ENCODE data around the gene NCKAP1. TPM values are rescaled to one million over a fixed set of nuclear protein-coding genes. Genes with fewer than 3 reads are reported as not detected.

NCKAP1 gene
- total RNA-seq, 1 experiment from 2014 or later = 162 TPM

DNA sequence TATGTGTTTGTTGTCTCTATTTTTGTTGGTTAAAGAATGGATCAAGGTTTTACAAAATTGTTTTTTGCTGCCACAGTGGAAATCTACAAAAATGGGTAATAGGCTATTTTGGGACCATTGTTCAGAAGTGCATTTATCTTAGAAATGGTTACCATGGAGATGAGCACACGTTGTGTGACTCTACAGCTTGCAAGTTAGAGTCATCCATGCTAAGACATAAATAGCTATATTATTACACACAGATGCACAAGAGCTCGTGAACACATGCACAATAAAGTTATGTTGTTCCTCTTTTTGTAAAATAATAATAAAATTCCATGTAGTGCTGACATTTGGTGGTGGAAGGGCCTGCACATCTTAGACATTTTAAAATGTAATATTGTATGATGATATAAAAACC lies 24.8 kb upstream of the NCKAP1 start:
- Mint-ChIP-seq H3K9me3 (ENCODE audit: unreplicated experiment) (no peaks in the 10 kb centered on the region), H3K27me3 (ENCODE audit: insufficient read depth, unreplicated experiment) (peaks cover 3% of the 10 kb centered on the region), H3K4me3 (ENCODE audit: unreplicated experiment) (no peak overlapping the region), H3K36me3 (ENCODE audit: insufficient read depth, unreplicated experiment) (no peaks in the 10 kb centered on the region), H3K4me1 (ENCODE audit: low read depth, unreplicated experiment) (peaks cover 18% of the 10 kb centered on the region), H3K27ac (ENCODE audit: unreplicated experiment) (peak overlapping the region; percentile 65)
- H3K4me3 ChIP-seq (ENCODE audit: low read depth, low read length) = no peak overlapping the region
- no peak for DNase-seq
- no peaks in the 10 kb centered on the region for H3K27me3 ChIP-seq (replicated peaks; ENCODE audit: control insufficient read depth, insufficient read depth, low read length)
- no peaks in the 10 kb centered on the region for H3K9me3 ChIP-seq
- BruUV-seq (replicated peaks) = no TSS peak
- TF ChIP-seq, protein P1, sequence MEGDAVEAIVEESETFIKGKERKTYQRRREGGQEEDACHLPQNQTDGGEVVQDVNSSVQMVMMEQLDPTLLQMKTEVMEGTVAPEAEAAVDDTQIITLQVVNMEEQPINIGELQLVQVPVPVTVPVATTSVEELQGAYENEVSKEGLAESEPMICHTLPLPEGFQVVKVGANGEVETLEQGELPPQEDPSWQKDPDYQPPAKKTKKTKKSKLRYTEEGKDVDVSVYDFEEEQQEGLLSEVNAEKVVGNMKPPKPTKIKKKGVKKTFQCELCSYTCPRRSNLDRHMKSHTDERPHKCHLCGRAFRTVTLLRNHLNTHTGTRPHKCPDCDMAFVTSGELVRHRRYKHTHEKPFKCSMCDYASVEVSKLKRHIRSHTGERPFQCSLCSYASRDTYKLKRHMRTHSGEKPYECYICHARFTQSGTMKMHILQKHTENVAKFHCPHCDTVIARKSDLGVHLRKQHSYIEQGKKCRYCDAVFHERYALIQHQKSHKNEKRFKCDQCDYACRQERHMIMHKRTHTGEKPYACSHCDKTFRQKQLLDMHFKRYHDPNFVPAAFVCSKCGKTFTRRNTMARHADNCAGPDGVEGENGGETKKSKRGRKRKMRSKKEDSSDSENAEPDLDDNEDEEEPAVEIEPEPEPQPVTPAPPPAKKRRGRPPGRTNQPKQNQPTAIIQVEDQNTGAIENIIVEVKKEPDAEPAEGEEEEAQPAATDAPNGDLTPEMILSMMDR (IDR thresholded peaks at IDR 0.05; ENCODE audit: insufficient read depth in 1 of 2, low read depth in 1 of 2, low read length in 1 of 2, severe bottlenecking in 1 of 2, unreplicated experiment in 1 of 2) = no peak
- POLR2A ChIA-PET = interaction anchor here (0.6 kb wide), 1 partner anchor 16 kb away, joined by 4 read pairs; no protein-coding TSS in a partner anchor
- intact Hi-C loops (cut with micrococcal nuclease; ENCODE audit: unreplicated experiment) = no loop called here
- peaks cover 23% of the 10 kb centered on the region for H3K4me1 ChIP-seq
- H3K36me3 ChIP-seq (ENCODE audit: control insufficient read depth, insufficient read depth, low read length) = no peaks in the 10 kb centered on the region
- CTCF ChIA-PET = no interaction called here

DNA sequence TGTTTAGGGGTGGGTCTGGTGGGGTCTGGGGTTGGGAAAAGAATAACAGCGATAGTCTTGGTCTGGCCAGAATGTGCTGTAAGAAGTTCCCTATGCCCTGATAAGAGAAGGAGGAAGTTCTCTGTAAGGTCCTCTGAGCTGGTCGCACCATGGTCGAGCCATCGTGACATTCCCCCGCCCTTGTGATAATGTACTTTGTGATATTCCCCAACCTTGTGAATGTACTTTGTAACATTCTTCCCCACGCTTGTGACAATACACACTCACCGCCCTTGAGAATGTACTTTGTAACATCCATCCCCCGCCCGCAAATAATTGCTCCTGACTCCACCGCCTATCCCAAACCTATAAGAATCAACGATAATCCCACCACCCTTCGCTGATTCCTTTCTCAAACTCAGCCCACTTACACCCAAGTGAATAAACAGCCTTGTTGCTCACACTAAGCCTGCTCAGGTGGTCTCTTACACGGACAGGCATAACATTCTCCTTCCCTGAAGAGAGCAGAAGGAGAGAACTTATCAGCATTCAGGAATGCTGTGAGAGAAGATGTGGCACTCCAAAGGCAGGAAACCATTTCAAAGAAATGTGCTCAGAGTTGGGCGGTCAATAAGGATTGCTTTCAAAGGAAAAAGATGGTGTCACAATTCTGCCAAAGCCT lies 22.4 kb upstream of the NCKAP1 start:
- Histone ChIP-seq H3K4me1 (peaks cover 42% of the 10 kb centered on the region), H3K9me3 (no peaks in the 10 kb centered on the region), H3K4me3 (ENCODE audit: low read depth, low read length) (no peak overlapping the region), H3K27me3 (replicated peaks; ENCODE audit: control insufficient read depth, insufficient read depth, low read length) (no peaks in the 10 kb centered on the region), H3K36me3 (ENCODE audit: control insufficient read depth, insufficient read depth, low read length) (no peaks in the 10 kb centered on the region)
- CTCF ChIA-PET = no interaction called here
- Mint-ChIP-seq H3K4me3 (ENCODE audit: unreplicated experiment) (peak overlapping the region; percentile 3), H3K36me3 (ENCODE audit: insufficient read depth, unreplicated experiment) (no peaks in the 10 kb centered on the region), H3K27me3 (ENCODE audit: insufficient read depth, unreplicated experiment) (no peaks in the 10 kb centered on the region), H3K4me1 (ENCODE audit: low read depth, unreplicated experiment) (peaks cover 18% of the 10 kb centered on the region), H3K27ac (ENCODE audit: unreplicated experiment) (peak overlapping the region; percentile 74), H3K9me3 (ENCODE audit: unreplicated experiment) (no peaks in the 10 kb centered on the region)
- TF ChIP-seq, protein P1 (IDR thresholded peaks at IDR 0.05; ENCODE audit: insufficient read depth in 1 of 2, low read depth in 1 of 2, low read length in 1 of 2, severe bottlenecking in 1 of 2, unreplicated experiment in 1 of 2) = no peak
- peak in 1 of 2 experiments; percentile 31 for DNase-seq
- no TSS peak for BruUV-seq (replicated peaks)
- intact Hi-C loops (cut with micrococcal nuclease; ENCODE audit: unreplicated experiment) = no loop called here
- POLR2A ChIA-PET = no interaction called here

DNA sequence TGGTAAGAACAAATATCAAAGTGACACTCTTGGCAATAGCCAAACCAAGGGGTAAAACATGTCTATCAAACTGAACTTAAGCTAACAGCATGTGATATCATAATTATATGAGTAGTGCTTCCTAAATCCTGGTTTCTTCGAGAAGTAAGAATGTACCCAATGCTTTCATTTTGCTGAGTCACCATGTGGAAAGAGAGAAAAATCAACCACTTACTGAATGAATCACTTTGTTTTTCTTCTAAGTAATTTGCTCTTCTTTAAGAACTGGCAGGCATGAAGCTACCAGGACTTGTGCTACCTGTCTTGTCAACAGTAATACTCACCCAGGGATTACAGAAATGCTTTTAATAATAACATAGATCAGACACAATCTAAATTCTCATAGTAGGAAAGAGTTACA lies 21.3 kb upstream of the NCKAP1 start:
- no peaks in the 10 kb centered on the region for H3K27me3 Mint-ChIP-seq (ENCODE audit: insufficient read depth, unreplicated experiment)
- intact Hi-C loops (cut with micrococcal nuclease; ENCODE audit: unreplicated experiment) = no loop called here
- Histone ChIP-seq H3K36me3 (ENCODE audit: control insufficient read depth, insufficient read depth, low read length) (no peaks in the 10 kb centered on the region), H3K27me3 (replicated peaks; ENCODE audit: control insufficient read depth, insufficient read depth, low read length) (no peaks in the 10 kb centered on the region), H3K9me3 (no peaks in the 10 kb centered on the region), H3K4me3 (ENCODE audit: low read depth, low read length) (no peak overlapping the region), H3K4me1 (peaks cover 42% of the 10 kb centered on the region)
- no peak overlapping the region for H3K4me3 Mint-ChIP-seq (ENCODE audit: unreplicated experiment)
- BruUV-seq (replicated peaks) = no TSS peak
- peak overlapping the region; percentile 79 for H3K27ac Mint-ChIP-seq (ENCODE audit: unreplicated experiment)
- CTCF ChIA-PET = no interaction called here
- H3K4me1 Mint-ChIP-seq (ENCODE audit: low read depth, unreplicated experiment) = peaks cover 18% of the 10 kb centered on the region
- no peaks in the 10 kb centered on the region for H3K36me3 Mint-ChIP-seq (ENCODE audit: insufficient read depth, unreplicated experiment)
- POLR2A ChIA-PET = no interaction called here
- H3K9me3 Mint-ChIP-seq (ENCODE audit: unreplicated experiment) = no peaks in the 10 kb centered on the region
- DNase-seq = no peak
- TF ChIP-seq, protein P1 (IDR thresholded peaks at IDR 0.05; ENCODE audit: insufficient read depth in 1 of 2, low read depth in 1 of 2, low read length in 1 of 2, severe bottlenecking in 1 of 2, unreplicated experiment in 1 of 2) = no peak

Measured in Caco-2 (cell line).